Epithelial cell of prostate (primary cell): ENCODE data around the gene IER5.
A peak's percentile ranks its signal among the peaks of the same experiment; 100 is the strongest.
"Not testable (repeated sequence)": the region's sequence is repeated elsewhere in the genome, so short reads cannot be mapped to it uniquely, and the experiment has no call there.

Source experiments
- DNase-seq: peaks from one replicate; pipeline ENCODE4 v3.0.0-alpha.2; 2011; ENCODE audit warnings: low read depth, low spot score
- H3K27ac ChIP-seq: fragments of 450-650 bp; 2 replicates; pipeline ENCODE4 v1.5.1; 2017; ENCODE audit warnings: mild to moderate bottlenecking

Gene IER5

GRCh38 chr1:181111559-181111958 lies 23.1 kb downstream of the IER5 start:
- H3K27ac ChIP-seq: peak overlapping the region; percentile 96
- DNase-seq: no peak

DNA sequence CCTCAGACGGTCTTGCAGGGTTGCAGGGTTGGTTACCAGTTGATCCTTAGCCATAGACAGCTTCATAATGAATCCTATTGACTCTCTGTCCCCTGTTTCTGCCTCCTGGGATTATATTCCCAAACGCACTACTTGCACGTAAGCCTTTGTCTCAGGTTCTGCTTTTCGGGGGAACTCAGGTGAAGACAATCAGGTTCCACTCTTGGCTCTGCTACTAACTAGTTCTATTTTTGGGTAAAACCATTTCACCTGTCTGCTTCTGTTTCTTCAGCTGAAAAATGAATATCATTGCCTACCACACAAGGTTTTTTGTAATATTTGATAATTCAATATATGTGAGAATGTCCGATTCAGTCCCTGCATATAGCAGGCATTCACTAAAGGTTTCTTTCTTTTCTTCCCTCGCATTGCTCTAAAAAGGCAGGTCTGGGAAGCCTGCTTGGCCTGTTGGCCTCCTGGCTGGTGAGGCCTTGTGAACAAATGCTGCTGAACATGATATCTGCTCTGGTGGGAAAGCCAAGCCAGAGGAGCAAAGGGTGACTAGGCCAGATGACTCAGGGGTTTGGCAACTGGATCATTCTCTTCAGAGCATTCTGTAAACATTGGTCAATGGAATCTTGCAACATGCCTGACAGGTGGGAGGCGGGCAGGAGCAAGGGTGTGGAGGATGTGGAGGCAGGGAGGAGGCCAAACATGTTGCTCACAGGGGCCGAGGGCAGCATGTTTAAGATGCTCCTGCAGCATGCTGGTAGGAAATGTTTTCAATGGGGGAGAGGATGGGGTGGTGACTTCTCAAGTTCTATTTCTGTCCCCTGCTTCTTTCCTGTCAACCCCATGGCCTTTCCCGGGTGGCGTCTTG lies 23.8 kb downstream of the IER5 start:
- peak overlapping the region; percentile 96 for H3K27ac ChIP-seq
- peak; percentile 100 for DNase-seq

- H3K27ac ChIP-seq: peak overlapping the region; percentile 96
- DNase-seq: peak; percentile 73
These were observed 24.6 kb downstream of the IER5 start for GRCh38 chr1:181113059-181113641.

GRCh38 chr1:181114574-181115367 lies 26.3 kb downstream of the IER5 start:
- peak overlapping the region; percentile 96 for H3K27ac ChIP-seq
- no peak for DNase-seq

GRCh38 chr1:181115368-181115684 lies 26.8 kb downstream of the IER5 start:
- DNase-seq: no peak
- H3K27ac ChIP-seq: peak overlapping the region; percentile 96

DNA sequence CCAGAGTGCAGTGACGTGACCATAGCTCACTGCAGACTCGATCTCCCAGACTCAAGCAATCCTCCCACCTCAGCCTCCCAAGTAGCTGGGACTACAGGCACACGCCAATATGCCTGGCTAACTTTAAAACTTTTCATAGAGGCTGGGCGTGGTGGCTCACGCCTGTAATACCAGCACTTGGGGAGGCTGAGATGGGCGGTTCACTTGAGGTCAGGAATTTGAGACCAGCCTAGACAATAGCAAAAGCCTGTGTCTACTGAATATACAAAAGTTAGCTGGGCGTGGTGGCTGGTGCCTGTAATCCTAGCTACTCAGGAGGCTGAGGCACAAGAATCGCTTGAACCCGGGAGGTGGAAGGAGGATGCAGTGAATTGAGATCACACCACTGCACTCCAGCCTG lies 27.5 kb downstream of the IER5 start:
- not testable (repeated sequence) for DNase-seq

DNA sequence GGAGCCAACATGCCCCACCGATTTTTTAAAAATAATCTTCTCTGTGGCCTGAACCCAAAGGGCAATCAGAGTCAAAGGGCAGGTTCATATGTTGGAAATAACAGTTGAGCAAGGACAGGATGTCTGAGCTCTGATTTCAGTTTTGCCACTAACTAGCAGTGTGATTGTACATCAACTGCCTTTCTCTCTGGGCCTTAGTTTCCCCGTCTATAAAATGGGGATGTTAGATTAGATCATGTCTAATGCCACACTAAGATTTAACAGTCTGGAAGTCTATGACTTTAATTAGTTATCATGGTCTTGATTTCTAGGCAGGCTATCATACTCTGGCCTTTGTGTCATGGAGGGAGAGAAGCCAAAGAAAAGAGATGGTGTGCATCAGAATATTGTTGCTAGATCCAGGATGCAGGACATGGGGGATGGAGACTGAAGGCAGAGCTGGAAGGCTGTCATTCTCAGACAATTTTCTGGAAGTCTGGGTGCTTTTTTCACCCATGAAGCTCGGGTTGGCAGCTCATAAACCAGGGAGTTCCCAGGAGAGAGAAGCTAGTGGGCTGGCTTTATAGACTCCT lies 28.4 kb downstream of the IER5 start:
- DNase-seq: no peak
- H3K27ac ChIP-seq: peak overlapping the region; percentile 96

More for the DNA sequence above, 27.5 kb downstream of the IER5 start:
- peak overlapping the region; percentile 96 for H3K27ac ChIP-seq

DNA sequence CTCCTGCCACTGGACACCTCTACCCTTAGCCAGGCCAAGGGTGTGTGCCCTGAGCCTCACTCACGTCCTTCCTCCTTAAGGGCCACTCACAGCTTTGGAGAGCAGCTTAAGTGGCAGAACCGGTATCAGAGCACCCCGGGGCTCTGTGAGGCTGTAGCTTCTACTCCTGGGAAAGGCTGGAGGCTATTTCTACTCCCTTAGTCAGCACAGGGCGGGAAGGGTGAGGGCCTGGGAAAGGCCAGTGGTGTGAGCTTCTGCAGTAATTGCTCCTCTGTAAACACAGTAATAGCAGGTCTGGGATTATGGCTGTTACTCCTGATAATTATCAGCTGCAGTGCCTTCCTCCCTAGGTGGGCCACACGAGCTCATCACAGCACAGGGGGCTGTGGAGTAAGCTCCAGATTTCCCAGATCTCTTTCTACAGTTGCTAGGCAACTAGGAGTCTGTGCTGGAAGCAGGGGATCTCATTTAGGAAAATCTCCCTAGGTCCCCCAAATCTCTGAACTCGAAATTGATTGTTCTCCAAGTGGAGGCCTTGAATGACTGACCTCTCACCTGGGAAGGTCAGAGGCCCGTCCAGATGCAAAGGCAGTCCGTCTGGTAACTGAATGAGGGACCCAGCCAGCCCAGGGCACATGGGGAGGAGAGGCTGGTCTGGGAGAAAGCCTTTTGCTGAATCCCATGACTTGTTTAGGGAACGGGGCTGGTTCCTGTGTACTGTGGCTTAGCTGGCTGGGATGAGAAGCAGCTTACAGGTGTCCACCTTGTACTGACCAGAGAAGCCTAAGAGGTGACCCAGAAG lies 29.3 kb downstream of the IER5 start:
- peak; percentile 94 for DNase-seq
- peak overlapping the region; percentile 96 for H3K27ac ChIP-seq

- peak; percentile 99 for DNase-seq
- peak overlapping the region; percentile 96 for H3K27ac ChIP-seq
These were observed 30.8 kb downstream of the IER5 start for GRCh38 chr1:181119093-181119989.

GRCh38 chr1:181120924-181121323 lies 32.4 kb downstream of the IER5 start:
- DNase-seq: no peak
- H3K27ac ChIP-seq: peak overlapping the region; percentile 96

DNA sequence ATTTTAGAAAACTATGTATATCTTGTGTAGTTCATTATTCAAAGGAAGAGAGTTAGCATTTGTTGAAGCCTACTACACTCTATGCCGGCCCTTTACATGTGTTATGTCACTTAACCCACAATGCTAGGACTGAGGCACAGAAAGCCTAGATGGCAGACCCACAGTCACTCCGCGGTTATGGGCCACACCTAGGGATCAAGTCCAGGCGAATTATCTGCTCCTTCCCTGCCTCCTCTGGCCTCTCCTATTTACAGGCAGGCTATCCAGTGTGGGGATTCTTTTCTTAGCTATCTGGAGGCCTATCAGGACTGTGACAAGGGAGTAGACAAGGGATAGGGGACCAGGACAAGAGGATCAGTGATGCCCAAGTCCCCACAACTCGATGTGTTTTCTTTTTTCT lies 33.0 kb downstream of the IER5 start:
- peak overlapping the region; percentile 96 for H3K27ac ChIP-seq
- no peak for DNase-seq

- no peak for DNase-seq
- H3K27ac ChIP-seq: peak overlapping the region; percentile 96
These were observed 33.7 kb downstream of the IER5 start for GRCh38 chr1:181122222-181122621.

GRCh38 chr1:181123173-181123572 lies 34.7 kb downstream of the IER5 start:
- H3K27ac ChIP-seq: no peak overlapping the region
- DNase-seq: no peak

DNA sequence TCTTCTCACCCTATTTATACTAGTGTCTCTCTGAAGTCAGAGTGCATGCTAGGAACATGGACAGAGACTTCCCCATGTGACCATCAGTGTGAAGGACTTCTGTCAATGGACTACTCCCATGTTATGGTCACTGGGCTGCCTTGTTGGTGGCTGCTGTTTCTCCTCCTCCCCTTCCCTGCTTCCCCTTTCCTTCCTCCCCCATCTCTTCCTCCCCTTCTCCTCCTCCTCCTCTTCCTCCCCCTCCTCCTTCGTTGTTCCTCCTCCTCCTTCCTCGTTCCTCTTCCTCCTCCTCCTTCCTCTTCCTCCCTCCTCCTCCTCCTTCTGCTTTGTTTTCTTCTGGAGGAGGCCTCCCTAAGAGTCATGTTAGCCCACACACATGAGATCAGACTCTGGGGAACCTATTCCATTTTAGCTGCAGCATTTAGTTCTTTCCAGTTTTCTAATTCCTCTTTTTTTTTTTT lies 35.8 kb downstream of the IER5 start:
- H3K27ac ChIP-seq: no peak overlapping the region
- no peak for DNase-seq

DNA sequence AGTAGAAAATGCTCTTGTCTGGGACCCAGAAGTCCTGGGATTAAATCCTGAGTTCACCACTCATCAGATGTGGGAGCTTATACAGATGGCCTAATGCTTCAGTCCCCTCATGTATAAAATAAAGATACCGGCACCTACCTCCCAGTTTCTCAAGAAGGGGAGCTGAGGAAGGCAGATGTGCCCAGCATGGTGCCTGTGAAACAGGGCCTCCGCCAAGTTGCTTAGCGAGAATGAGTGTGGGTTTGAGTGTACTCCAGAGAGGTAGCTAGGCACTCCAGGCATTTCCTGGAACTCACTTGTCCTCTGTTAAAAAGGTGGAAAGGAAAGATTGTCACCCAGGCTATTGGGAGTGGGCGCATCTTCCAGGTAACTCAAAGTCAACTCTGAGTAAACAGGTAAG lies 37.8 kb downstream of the IER5 start:
- H3K27ac ChIP-seq: no peak overlapping the region
- DNase-seq: no peak

DNA sequence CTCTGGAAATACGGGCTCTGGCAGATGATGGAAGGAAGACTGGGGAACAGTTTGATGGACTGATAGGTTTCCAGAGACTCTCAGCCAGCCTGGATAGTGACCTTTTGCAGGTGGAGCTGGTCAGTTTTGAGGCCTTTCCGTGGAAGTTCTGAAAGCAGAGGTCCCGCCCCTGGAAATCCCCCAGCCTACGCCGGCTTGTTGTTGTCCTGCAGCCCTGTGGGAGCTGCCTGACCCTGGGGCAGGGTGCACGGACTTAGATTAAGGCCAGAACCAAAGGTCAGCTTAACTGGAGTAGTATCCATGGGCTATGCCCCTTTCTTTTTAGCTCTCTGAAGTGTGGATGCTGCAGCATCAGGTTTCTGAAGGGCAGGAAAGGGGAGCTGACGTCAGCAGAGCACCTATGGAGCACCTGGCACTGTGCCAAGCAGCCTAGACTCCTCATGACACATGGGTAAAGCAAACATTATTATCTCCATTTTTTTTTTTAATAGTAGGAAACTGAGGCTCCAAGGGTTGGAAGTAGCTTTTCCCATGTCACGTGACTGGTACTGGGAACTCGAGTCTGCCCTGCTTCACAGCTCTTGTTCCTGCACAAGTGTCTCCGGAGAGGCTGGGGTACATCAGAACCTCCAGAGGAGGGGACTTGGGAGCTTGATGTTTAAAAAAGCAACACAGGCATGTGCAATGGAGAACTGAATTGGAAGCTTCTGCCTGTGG lies 38.5 kb downstream of the IER5 start:
- no peak overlapping the region for H3K27ac ChIP-seq
- no peak for DNase-seq

- H3K27ac ChIP-seq: no peak overlapping the region
- no peak for DNase-seq
These were observed 39.5 kb downstream of the IER5 start for GRCh38 chr1:181127898-181128453.
